Neural cell (in vitro differentiated cells): ENCODE data around the gene SYTL5. TPM values are rescaled to one million over a fixed set of nuclear protein-coding genes. Genes with fewer than 3 reads are reported as not detected.

Experiments used
- H2AFZ ChIP-seq: fragments of 200-600, 300-800 bp; sonication (generic), shearing (Covaris generic); 2 replicates; pipeline ENCODE4 v1.6.0; 2014; ENCODE audit warnings: low read depth, mild to moderate bottlenecking, antibody characterized with exemption, low read length, moderate library complexity
- H3F3A ChIP-seq: fragments of 200-600 bp; shearing (Covaris generic); 2 replicates; pipeline ENCODE4 v1.6.1; 2016; ENCODE audit warnings: mild to moderate bottlenecking, moderate library complexity, mixed read lengths, antibody characterized with exemption, low read length; ENCODE audit not compliant: insufficient read depth, poor library complexity, severe bottlenecking
- H3K27ac ChIP-seq: fragments of 200-600, 300-800 bp; sonication (generic), shearing (Covaris generic); 2 replicates; pipeline ENCODE4 v1.5.1; 2014; ENCODE audit warnings: mild to moderate bottlenecking, low read length, moderate library complexity
- H3K27me3 ChIP-seq: fragments of 300-800, 200-600 bp; sonication (generic), shearing (Covaris generic); 2 replicates; pipeline ENCODE4 v1.6.0; 2014; ENCODE audit warnings: mild to moderate bottlenecking, low read depth, low read length, moderate library complexity; ENCODE audit not compliant: insufficient read depth
- H3K36me3 ChIP-seq: fragments of 300-800, 200-600 bp; sonication (generic), shearing (Covaris generic); 2 replicates; pipeline ENCODE4 v1.5.1; 2014; ENCODE audit warnings: mild to moderate bottlenecking, antibody characterized with exemption, low read length, moderate library complexity; ENCODE audit not compliant: insufficient read depth
- H3K4me2 ChIP-seq: fragments of 300-800, 200-600 bp; sonication (generic), shearing (Covaris generic); 2 replicates; pipeline ENCODE4 v1.6.0; 2014; ENCODE audit warnings: mild to moderate bottlenecking, low read length
- H3K4me3 ChIP-seq: fragments of 300-800, 200-600 bp; sonication (generic), shearing (Covaris generic); 2 replicates; pipeline ENCODE4 v1.5.1; 2014; ENCODE audit warnings: mild to moderate bottlenecking, low read length, moderate library complexity
- H3K79me2 ChIP-seq: fragments of 200-600 bp; shearing (Covaris generic); replicated peaks from 2 replicates; pipeline ENCODE4 v1.6.0; 2014; ENCODE audit warnings: mild to moderate bottlenecking, low read length, moderate library complexity; ENCODE audit not compliant: insufficient read depth
- H3K9ac ChIP-seq: fragments of 300-800, 200-600 bp; sonication (generic), shearing (Covaris generic); 2 replicates; pipeline ENCODE4 v1.6.1; 2016; ENCODE audit warnings: mild to moderate bottlenecking, low read length, mixed read lengths
- H3K9me2 ChIP-seq: fragments of 200-600 bp; shearing (Covaris generic); 2 replicates; pipeline ENCODE4 v1.6.1; 2016; ENCODE audit warnings: mild to moderate bottlenecking, low read length, mixed read lengths; ENCODE audit not compliant: insufficient read depth
- H3K9me3 ChIP-seq: fragments of 200-600, 300-800 bp; sonication (generic), shearing (Covaris generic); 2 replicates; pipeline ENCODE4 v1.6.1; 2016; ENCODE audit warnings: mild to moderate bottlenecking, mixed run types, low read length, moderate library complexity, mixed read lengths
- H4K20me1 ChIP-seq: fragments of 200-600 bp; shearing (Covaris generic); 2 replicates; pipeline ENCODE4 v1.6.1; 2016; ENCODE audit warnings: mild to moderate bottlenecking, mixed run types; ENCODE audit not compliant: insufficient read depth
- CTCF ChIP-seq: fragments of 450-650 bp; IDR thresholded peaks from 2 replicates; pipeline ENCODE4 v1.5.1; 2014; ENCODE audit warnings: antibody characterized with exemption, mild to moderate bottlenecking, moderate library complexity; ENCODE audit not compliant: poor library complexity, severe bottlenecking
- EP300 ChIP-seq: fragments of 450-650 bp; conservative IDR thresholded peaks from 2 replicates; pipeline ENCODE4 v1.6.1; 2014; ENCODE audit warnings: antibody characterized with exemption, mild to moderate bottlenecking, moderate library complexity; ENCODE audit not compliant: poor library complexity, severe bottlenecking
- EZH2 ChIP-seq: fragments of 200-600, 300-800 bp; shearing (Covaris generic), sonication (generic); IDR thresholded peaks from 2 replicates; pipeline ENCODE4 v1.6.1; 2014; ENCODE audit warnings: antibody characterized with exemption, low read length, borderline replicate concordance, mild to moderate bottlenecking; ENCODE audit not compliant: insufficient read depth, poor library complexity, severe bottlenecking
- MXI1 ChIP-seq: fragments of 450-650 bp; conservative IDR thresholded peaks from 2 replicates; pipeline ENCODE4 v1.6.1; 2014; ENCODE audit warnings: antibody characterized with exemption, mild to moderate bottlenecking; ENCODE audit not compliant: poor library complexity, severe bottlenecking
- POLR2AphosphoS5 ChIP-seq: IDR thresholded peaks from 2 replicates; pipeline ENCODE4 v1.6.1; 2012
- RAD21 ChIP-seq: fragments of 450-650 bp; conservative IDR thresholded peaks from 2 replicates; pipeline ENCODE4 v1.6.1; 2014; ENCODE audit warnings: antibody characterized with exemption, mild to moderate bottlenecking, moderate library complexity
- REST ChIP-seq: IDR thresholded peaks from 2 replicates; pipeline ENCODE4 v1.6.1; 2012; ENCODE audit warnings: borderline replicate concordance
- SMC3 ChIP-seq: fragments of 450-650 bp; conservative IDR thresholded peaks from 2 replicates; pipeline ENCODE4 v1.6.1; 2014; ENCODE audit warnings: antibody characterized with exemption, mild to moderate bottlenecking, moderate library complexity; ENCODE audit not compliant: poor library complexity
- TAF1 ChIP-seq: IDR thresholded peaks from 2 replicates; pipeline ENCODE4 v1.6.1; 2012; ENCODE audit warnings: low read depth
- polyA plus RNA-seq: library from polyadenylated mRNA; depleted of rRNA; stranded (reverse); fragments of >200 nt; gene quantifications from 2 replicates; pipeline ENCODE4 v1.2.3, GENCODE V29; 2014

The SYTL5 gene
- polyA plus RNA-seq, 1 donor from 2014 or later, result 1.0 TPM

- TF ChIP-seq POLR2AphosphoS5 (peak; percentile 90), EP300 (peak; percentile 95), REST (no peak), TAF1 (no peak), MXI1 (no peak)
Measured at GRCh38 chrX:38066934-38067333, 60.6 kb downstream of the SYTL5 start.

GRCh38 chrX:38069273-38069672 is 62.9 kb downstream of the SYTL5 start:
- H2AFZ ChIP-seq, result no peak overlapping the region

More at GRCh38 chrX:38066934-38067333, 60.6 kb downstream of the SYTL5 start:
- Histone ChIP-seq H3K9ac (no peak overlapping the region), H4K20me1 (no peaks in the 10 kb centered on the region), H3K4me2 (no peak overlapping the region), H2AFZ (no peak overlapping the region), H3K36me3 (no peaks in the 10 kb centered on the region), H3K27me3 (no peaks in the 10 kb centered on the region), H3F3A (no peaks in the 10 kb centered on the region), H3K27ac (peak overlapping the region; percentile 16), H3K9me2 (no peaks in the 10 kb centered on the region), H3K4me3 (no peak overlapping the region), H3K79me2 (no peaks in the 10 kb centered on the region), H3K9me3 (no peaks in the 10 kb centered on the region)

More at GRCh38 chrX:38069273-38069672, 62.9 kb downstream of the SYTL5 start:
- Histone ChIP-seq H3K27ac (no peak overlapping the region), H3K27me3 (no peaks in the 10 kb centered on the region), H3K9me2 (no peaks in the 10 kb centered on the region), H3F3A (no peaks in the 10 kb centered on the region), H3K9ac (no peak overlapping the region), H3K4me3 (no peak overlapping the region), H4K20me1 (no peaks in the 10 kb centered on the region), H3K9me3 (no peaks in the 10 kb centered on the region), H3K79me2 (no peaks in the 10 kb centered on the region), H3K36me3 (no peaks in the 10 kb centered on the region), H3K4me2 (no peak overlapping the region)
- no peak for TF ChIP-seq EZH2
- no peak for TF ChIP-seq CTCF
- no peak for TF ChIP-seq REST
- no peak for TF ChIP-seq TAF1
- TF ChIP-seq POLR2AphosphoS5, result no peak
- no peak for TF ChIP-seq MXI1
- TF ChIP-seq EP300, result no peak
- no peak for TF ChIP-seq RAD21
- TF ChIP-seq SMC3, result no peak
